Naive B cell (primary cell): Measurements from ENCODE around the gene CASQ2. TPM values are rescaled to one million over a fixed set of nuclear protein-coding genes. Genes with fewer than 3 reads are reported as not detected.

Source experiments
- ATAC-seq, 2 donors: fragments of 150-1000 bp; cut with Tn5 transposase; 2 replicates each; pipeline ENCODE4 v1.10.0; 2021; ENCODE audit warnings: low read depth in 2 of 2, mild to moderate bottlenecking in 2 of 2, moderate library complexity in 2 of 2
- DNase-seq: peaks from one replicate; pipeline ENCODE4 v3.0.0; 2022
- H3K27ac Mint-ChIP-seq, 6 donors: one replicate each; pipeline ENCODE4 v1.8.0; 2020 to 2022; ENCODE audit warnings: mild to moderate bottlenecking in 6 of 6, mixed read lengths in 6 of 6, moderate library complexity in 5 of 6, inconsistent platforms in 2 of 6
- H3K27me3 Mint-ChIP-seq, 3 donors: one replicate each; pipeline ENCODE4 v1.8.0; 2021 to 2022; ENCODE audit warnings: mixed read lengths in 3 of 3, mild to moderate bottlenecking in 1 of 3
- H3K36me3 Mint-ChIP-seq, 2 donors: one replicate each; pipeline ENCODE4 v1.8.0; 2020 to 2022; ENCODE audit warnings: mixed read lengths in 2 of 2, inconsistent platforms in 1 of 2, mild to moderate bottlenecking in 1 of 2
- H3K4me1 Mint-ChIP-seq, 3 donors: one replicate each; pipeline ENCODE4 v1.8.0; 2020 to 2022; ENCODE audit warnings: mixed read lengths in 3 of 3, inconsistent platforms in 1 of 3, mild to moderate bottlenecking in 1 of 3, moderate library complexity in 1 of 3
- H3K4me3 Mint-ChIP-seq, 8 donors: one replicate each; pipeline ENCODE4 v1.8.0; 2020 to 2022; ENCODE audit warnings: mild to moderate bottlenecking in 8 of 8, mixed read lengths in 8 of 8, moderate library complexity in 8 of 8, inconsistent platforms in 2 of 8
- H3K9me3 Mint-ChIP-seq, 7 donors: one replicate each; pipeline ENCODE4 v1.8.0; 2020 to 2022; ENCODE audit warnings: mixed read lengths in 7 of 7, mild to moderate bottlenecking in 5 of 7, inconsistent platforms in 2 of 7, moderate library complexity in 1 of 7
- polyA plus RNA-seq, 6 donors: library from polyadenylated mRNA; unstranded; fragments of 300-500 nt; fragmentation: Illumina TruSeq; gene quantifications; one replicate each; pipeline ENCODE4 v1.2.3, GENCODE V29; 2021; ENCODE audit warnings: low read depth in 6 of 6

The CASQ2 gene
- polyA plus RNA-seq, 6 donors from 2014 or later, result not detected

GRCh38 chr1:115714572-115715141 is 53.9 kb downstream of the CASQ2 start:
- Mint-ChIP-seq H3K4me1 (no peaks in the 10 kb centered on the region), H3K4me3 (peak overlapping the region in 1 of 8 donors; percentile 57), H3K27me3 (peaks cover 5 to 38% (median 36%) of the 10 kb centered on the region in 3 donors), H3K36me3 (no peaks in the 10 kb centered on the region), H3K9me3 (no peaks in the 10 kb centered on the region), H3K27ac (no peak overlapping the region)
- no peak for ATAC-seq
- DNase-seq, result no peak

- Mint-ChIP-seq H3K4me1 (no peaks in the 10 kb centered on the region), H3K27me3 (peaks cover 10 to 38% (median 38%) of the 10 kb centered on the region in 3 donors), H3K9me3 (no peaks in the 10 kb centered on the region), H3K27ac (no peak overlapping the region), H3K4me3 (no peak overlapping the region), H3K36me3 (no peaks in the 10 kb centered on the region)
- ATAC-seq (no peak), DNase-seq (no peak)
Measured at GRCh38 chr1:115713906-115714305, 54.6 kb downstream of the CASQ2 start.

GRCh38 chr1:115712911-115713609 is 55.5 kb downstream of the CASQ2 start:
- Mint-ChIP-seq H3K27me3 (peaks cover 10 to 34% (median 31%) of the 10 kb centered on the region in 3 donors), H3K4me1 (no peaks in the 10 kb centered on the region), H3K4me3 (no peak overlapping the region), H3K27ac (no peak overlapping the region), H3K9me3 (no peaks in the 10 kb centered on the region), H3K36me3 (no peaks in the 10 kb centered on the region)
- DNase-seq (no peak), ATAC-seq (no peak)

GRCh38 chr1:115710859-115711624 is 57.5 kb downstream of the CASQ2 start:
- no peak for DNase-seq
- no peaks in the 10 kb centered on the region for H3K36me3 Mint-ChIP-seq
- H3K27me3 Mint-ChIP-seq, result peaks cover 10 to 22% (median 18%) of the 10 kb centered on the region in 3 donors

GRCh38 chr1:115706587-115707425 is 61.7 kb downstream of the CASQ2 start:
- no peak overlapping the region for H3K27ac Mint-ChIP-seq
- H3K4me3 Mint-ChIP-seq, result no peak overlapping the region
- H3K27me3 Mint-ChIP-seq, result peaks cover 10 to 15% (median 15%) of the 10 kb centered on the region in 3 donors
- H3K4me1 Mint-ChIP-seq, result no peaks in the 10 kb centered on the region
- DNase-seq (no peak), ATAC-seq (no peak)
- no peaks in the 10 kb centered on the region for H3K36me3 Mint-ChIP-seq
- H3K9me3 Mint-ChIP-seq, result no peaks in the 10 kb centered on the region

More at GRCh38 chr1:115710859-115711624, 57.5 kb downstream of the CASQ2 start:
- Mint-ChIP-seq H3K4me3 (no peak overlapping the region), H3K27ac (peak overlapping the region in 1 of 6 donors; percentile 70), H3K9me3 (no peaks in the 10 kb centered on the region), H3K4me1 (no peaks in the 10 kb centered on the region)
- no peak for ATAC-seq

- H3K36me3 Mint-ChIP-seq, result no peaks in the 10 kb centered on the region
- no peaks in the 10 kb centered on the region for H3K9me3 Mint-ChIP-seq
- H3K4me1 Mint-ChIP-seq, result no peaks in the 10 kb centered on the region
- H3K27me3 Mint-ChIP-seq, result peaks cover 10 to 15% (median 14%) of the 10 kb centered on the region in 3 donors
- DNase-seq (no peak), ATAC-seq (no peak)
- H3K4me3 Mint-ChIP-seq, result no peak overlapping the region
- H3K27ac Mint-ChIP-seq, result no peak overlapping the region
Measured at GRCh38 chr1:115705963-115706362, 62.6 kb downstream of the CASQ2 start.

- no peak for ATAC-seq
- Mint-ChIP-seq H3K36me3 (no peaks in the 10 kb centered on the region), H3K27me3 (peaks cover 7 to 10% (median 9%) of the 10 kb centered on the region in 3 donors), H3K27ac (no peak overlapping the region), H3K4me3 (no peak overlapping the region), H3K9me3 (no peaks in the 10 kb centered on the region), H3K4me1 (no peaks in the 10 kb centered on the region)
- no peak for DNase-seq
Measured at GRCh38 chr1:115705085-115705951, 63.2 kb downstream of the CASQ2 start.

GRCh38 chr1:115702959-115703358 is 65.6 kb downstream of the CASQ2 start:
- ATAC-seq, result no peak
- Mint-ChIP-seq H3K27me3 (peaks cover 0 to 8% (median 0%) of the 10 kb centered on the region in 3 donors), H3K9me3 (no peaks in the 10 kb centered on the region), H3K4me1 (no peaks in the 10 kb centered on the region), H3K4me3 (no peak overlapping the region), H3K27ac (no peak overlapping the region), H3K36me3 (no peaks in the 10 kb centered on the region)
- no peak for DNase-seq

GRCh38 chr1:115701090-115701489 is 67.4 kb downstream of the CASQ2 start:
- ATAC-seq, result no peak
- Mint-ChIP-seq H3K4me3 (no peak overlapping the region), H3K4me1 (no peaks in the 10 kb centered on the region), H3K9me3 (no peaks in the 10 kb centered on the region), H3K27me3 (peaks cover 0 to 8% (median 0%) of the 10 kb centered on the region in 3 donors), H3K36me3 (no peaks in the 10 kb centered on the region), H3K27ac (no peak overlapping the region)
- no peak for DNase-seq

GRCh38 chr1:115697619-115698018 is 70.9 kb downstream of the CASQ2 start:
- ATAC-seq (no peak), DNase-seq (no peak)
- H3K4me3 Mint-ChIP-seq, result no peak overlapping the region
- H3K36me3 Mint-ChIP-seq, result no peaks in the 10 kb centered on the region
- no peaks in the 10 kb centered on the region for H3K4me1 Mint-ChIP-seq
- H3K27ac Mint-ChIP-seq, result no peak overlapping the region
- peaks cover 0 to 4% (median 0%) of the 10 kb centered on the region in 3 donors for H3K27me3 Mint-ChIP-seq
- H3K9me3 Mint-ChIP-seq, result no peaks in the 10 kb centered on the region

- no peaks in the 10 kb centered on the region for H3K36me3 Mint-ChIP-seq
- H3K4me1 Mint-ChIP-seq, result no peaks in the 10 kb centered on the region
- no peak overlapping the region for H3K27ac Mint-ChIP-seq
- peaks cover 0 to 4% (median 0%) of the 10 kb centered on the region in 3 donors for H3K27me3 Mint-ChIP-seq
- DNase-seq (no peak), ATAC-seq (no peak)
- H3K9me3 Mint-ChIP-seq, result no peaks in the 10 kb centered on the region
- H3K4me3 Mint-ChIP-seq, result no peak overlapping the region
Measured at GRCh38 chr1:115694805-115695204, 73.7 kb downstream of the CASQ2 start.

GRCh38 chr1:115692224-115692623 is 76.3 kb downstream of the CASQ2 start:
- Mint-ChIP-seq H3K27ac (no peak overlapping the region), H3K9me3 (no peaks in the 10 kb centered on the region), H3K27me3 (no peaks in the 10 kb centered on the region), H3K36me3 (no peaks in the 10 kb centered on the region), H3K4me1 (no peaks in the 10 kb centered on the region), H3K4me3 (peak overlapping the region in 1 of 8 donors; percentile 5)
- DNase-seq, result no peak
- no peak for ATAC-seq
